Upper lobe of right lung (tissue), 1 donor: Measurements from ENCODE around the gene JAZF1. TPM values are rescaled to one million over a fixed set of nuclear protein-coding genes. Genes with fewer than 3 reads are reported as not detected.

ENCODE experiments used
- ATAC-seq: fragments of 200-7000 bp; cut with Tn5 transposase; one replicate; pipeline ENCODE4 v1.9.1; 2020; ENCODE audit warnings: mild to moderate bottlenecking, moderate library complexity
- DNase-seq: peaks from one replicate; pipeline ENCODE4 v3.0.0-alpha.2; 2020
- H3K27ac ChIP-seq: fragments of 200-600 bp; one replicate; pipeline ENCODE4 v1.8.0; 2022
- H3K27me3 ChIP-seq: fragments of 200-600 bp; one replicate; pipeline ENCODE4 v1.8.0; 2022; ENCODE audit warnings: mild to moderate bottlenecking
- H3K36me3 ChIP-seq: fragments of 200-600 bp; one replicate; pipeline ENCODE4 v1.8.0; 2022
- H3K4me1 ChIP-seq: fragments of 200-600 bp; one replicate; pipeline ENCODE4 v1.8.0; 2022
- H3K4me3 ChIP-seq: fragments of 200-600 bp; one replicate; pipeline ENCODE4 v1.8.0; 2022; ENCODE audit warnings: mild to moderate bottlenecking
- H3K9me3 ChIP-seq: fragments of 200-600 bp; one replicate; pipeline ENCODE4 v1.8.0; 2022
- intact Hi-C: fragments of 100-400 bp; cut with DNase I; formaldehyde crosslinking; loops from one replicate; pipeline ENCODE4 v1.11.0; 2022
- total RNA-seq: library from RNA; stranded (reverse); fragmentation: NEBNext Ultra II Directional; extraction: Animal tissue kit (Norgen Biotek cat#: 25700); gene quantifications from one replicate; pipeline ENCODE4 v1.2.1, GENCODE V29; 2021
- TF ChIP-seq, protein P1 (sequence below): fragments of 200-600 bp; IDR thresholded peaks from one replicate; pipeline ENCODE4 v1.8.0; 2022; ENCODE audit warnings: antibody characterized with exemption
- donor health status: DM: no; HTN: yes; CAD: no; lungs with severe emphysema.

The JAZF1 gene
- total RNA-seq, 1 donor from 2014 or later, result 20.6 TPM

- TF ChIP-seq, protein P1, sequence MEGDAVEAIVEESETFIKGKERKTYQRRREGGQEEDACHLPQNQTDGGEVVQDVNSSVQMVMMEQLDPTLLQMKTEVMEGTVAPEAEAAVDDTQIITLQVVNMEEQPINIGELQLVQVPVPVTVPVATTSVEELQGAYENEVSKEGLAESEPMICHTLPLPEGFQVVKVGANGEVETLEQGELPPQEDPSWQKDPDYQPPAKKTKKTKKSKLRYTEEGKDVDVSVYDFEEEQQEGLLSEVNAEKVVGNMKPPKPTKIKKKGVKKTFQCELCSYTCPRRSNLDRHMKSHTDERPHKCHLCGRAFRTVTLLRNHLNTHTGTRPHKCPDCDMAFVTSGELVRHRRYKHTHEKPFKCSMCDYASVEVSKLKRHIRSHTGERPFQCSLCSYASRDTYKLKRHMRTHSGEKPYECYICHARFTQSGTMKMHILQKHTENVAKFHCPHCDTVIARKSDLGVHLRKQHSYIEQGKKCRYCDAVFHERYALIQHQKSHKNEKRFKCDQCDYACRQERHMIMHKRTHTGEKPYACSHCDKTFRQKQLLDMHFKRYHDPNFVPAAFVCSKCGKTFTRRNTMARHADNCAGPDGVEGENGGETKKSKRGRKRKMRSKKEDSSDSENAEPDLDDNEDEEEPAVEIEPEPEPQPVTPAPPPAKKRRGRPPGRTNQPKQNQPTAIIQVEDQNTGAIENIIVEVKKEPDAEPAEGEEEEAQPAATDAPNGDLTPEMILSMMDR, result no peak
- peaks cover 4% of the 10 kb centered on the region for H3K4me1 ChIP-seq
- H3K4me3 ChIP-seq, result no peak overlapping the region
- no peak overlapping the region for H3K27ac ChIP-seq
- ATAC-seq, result no peak
- intact Hi-C loops, result no loop called here
- no peak for DNase-seq
- H3K36me3 ChIP-seq, result no peaks in the 10 kb centered on the region
- H3K9me3 ChIP-seq, result no peaks in the 10 kb centered on the region
- H3K27me3 ChIP-seq, result no peaks in the 10 kb centered on the region
Observed at GRCh38 chr7:28165961-28166955, 14.3 kb downstream of the JAZF1 start.

DNA sequence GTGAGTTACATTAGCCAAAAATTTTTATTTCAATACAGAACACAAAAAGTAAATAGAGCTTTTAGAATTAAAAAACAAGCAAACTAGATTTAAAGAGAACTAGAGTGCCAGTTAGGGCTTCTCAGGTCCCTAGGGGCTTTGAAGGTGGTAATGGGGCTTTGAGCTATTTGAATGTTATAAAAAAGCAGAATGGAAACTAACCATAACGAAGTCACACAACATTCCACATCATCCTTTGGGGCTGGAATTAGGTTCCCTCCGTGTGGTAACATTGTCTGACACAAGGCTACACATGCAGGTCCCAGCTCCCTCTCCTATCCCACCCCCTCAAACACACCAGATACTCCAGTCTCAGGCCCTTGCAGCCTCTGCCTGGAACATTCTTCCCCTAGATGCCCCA is 15.3 kb downstream of the JAZF1 start:
- no peak overlapping the region for H3K27ac ChIP-seq
- no peaks in the 10 kb centered on the region for H3K9me3 ChIP-seq
- no peaks in the 10 kb centered on the region for H3K36me3 ChIP-seq
- intact Hi-C loops, result no loop called here
- no peaks in the 10 kb centered on the region for H3K27me3 ChIP-seq
- DNase-seq (no peak), ATAC-seq (no peak)
- no peak overlapping the region for H3K4me3 ChIP-seq
- peaks cover 4% of the 10 kb centered on the region for H3K4me1 ChIP-seq
- TF ChIP-seq, protein P1, result no peak

GRCh38 chr7:28163949-28164348 is 16.6 kb downstream of the JAZF1 start:
- intact Hi-C loops, result no loop called here
- Histone ChIP-seq H3K4me1 (peaks cover 4% of the 10 kb centered on the region), H3K36me3 (no peaks in the 10 kb centered on the region), H3K9me3 (no peaks in the 10 kb centered on the region), H3K27me3 (no peaks in the 10 kb centered on the region), H3K4me3 (no peak overlapping the region), H3K27ac (no peak overlapping the region)
- DNase-seq (no peak), ATAC-seq (no peak)
- TF ChIP-seq, protein P1, result no peak

- H3K4me3 ChIP-seq, result no peak overlapping the region
- H3K27me3 ChIP-seq, result no peaks in the 10 kb centered on the region
- H3K9me3 ChIP-seq, result no peaks in the 10 kb centered on the region
- DNase-seq, result no peak
- ATAC-seq, result no peak
- H3K36me3 ChIP-seq, result no peaks in the 10 kb centered on the region
- peaks cover 7% of the 10 kb centered on the region for H3K4me1 ChIP-seq
- TF ChIP-seq, protein P1, result no peak
- H3K27ac ChIP-seq, result no peak overlapping the region
- intact Hi-C loops, result no loop called here
Observed at GRCh38 chr7:28161331-28161730, 19.3 kb downstream of the JAZF1 start.

DNA sequence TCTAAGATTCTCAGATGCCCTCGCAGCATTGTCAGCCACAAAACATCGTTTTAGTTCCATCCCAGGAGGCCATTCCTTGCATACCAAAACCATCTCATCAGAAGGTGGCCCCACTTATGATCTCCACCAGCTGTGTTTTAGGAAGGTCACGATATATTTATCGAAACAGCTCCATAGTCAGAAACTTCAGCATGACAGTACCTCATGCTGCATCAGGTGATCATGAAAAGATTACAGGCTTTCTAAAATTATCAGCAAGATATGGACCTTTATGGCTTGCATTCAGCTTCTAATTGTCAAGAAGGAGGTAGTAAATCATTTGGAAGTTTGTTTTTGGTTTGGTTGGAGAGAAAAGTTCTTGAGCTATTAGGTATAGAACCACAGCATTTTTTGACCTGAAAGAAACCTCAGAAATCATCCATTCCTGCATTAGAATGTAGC is 20.0 kb downstream of the JAZF1 start:
- intact Hi-C loops, result no loop called here
- H3K9me3 ChIP-seq, result no peaks in the 10 kb centered on the region
- ATAC-seq (no peak), DNase-seq (no peak)
- peaks cover 14% of the 10 kb centered on the region for H3K4me1 ChIP-seq
- no peaks in the 10 kb centered on the region for H3K27me3 ChIP-seq
- no peak overlapping the region for H3K4me3 ChIP-seq
- TF ChIP-seq, protein P1, result no peak
- no peak overlapping the region for H3K27ac ChIP-seq
- H3K36me3 ChIP-seq, result no peaks in the 10 kb centered on the region
